ENCODE results near the gene CEBPA. TPM values are rescaled to one million over a fixed set of nuclear protein-coding genes. Genes with fewer than 3 reads are reported as not detected.

Gene CEBPA
- total RNA-seq, 1 experiment from 2014 or later: 3.2 TPM

DNA sequence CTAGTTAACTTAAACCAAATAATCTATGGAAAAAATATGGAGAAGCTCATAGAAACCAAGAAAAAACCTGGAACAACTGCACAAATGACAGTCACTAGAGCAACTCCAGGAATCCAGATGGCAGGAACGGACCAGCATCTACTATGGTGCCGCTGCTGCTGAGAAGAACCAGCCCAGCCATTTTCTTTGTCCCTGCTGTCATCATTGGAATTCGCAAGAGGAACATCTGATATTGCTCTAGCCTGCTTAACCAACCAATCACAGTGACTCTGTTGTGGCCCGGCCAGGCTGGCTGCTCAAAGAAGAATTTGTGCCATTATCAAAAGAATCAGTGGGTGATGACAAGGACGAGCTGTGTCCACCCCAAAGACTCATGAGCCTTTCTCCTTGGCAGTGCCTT is 33.1 kb upstream of the CEBPA start:
- no CpG with 5 or more reads among the region's 5 CpGs for WGBS (ENCODE audit: extremely low coverage, insufficient read length, low lambda C conversion rate)
- no peaks in the 10 kb centered on the region for H3K27me3 ChIP-seq (ENCODE audit: insufficient read depth, low read length)

More for the DNA sequence above, 33.1 kb upstream of the CEBPA start:
- no peak overlapping the region for H3K4ac ChIP-seq (ENCODE audit: low read depth, low read length)
- H3K23ac ChIP-seq (ENCODE audit: insufficient read length, low read depth, low read length): no peak overlapping the region
- DNase-seq: no peak
- H2BK20ac ChIP-seq (ENCODE audit: low read depth, low read length, poor library complexity, severe bottlenecking): no peak overlapping the region
- no peaks in the 10 kb centered on the region for H4K20me1 ChIP-seq (ENCODE audit: control insufficient read depth, insufficient read depth, insufficient read length)
- H3K4me1 Mint-ChIP-seq: no peaks in the 10 kb centered on the region
- no peak overlapping the region for H4K5ac ChIP-seq (ENCODE audit: insufficient read length, low read depth, low read length)
- no peak overlapping the region for H2AFZ ChIP-seq (ENCODE audit: low read length)
- no peak overlapping the region for H2BK5ac ChIP-seq (ENCODE audit: insufficient read length, low read length)
- no peak overlapping the region for H4K91ac ChIP-seq (ENCODE audit: insufficient read length, low read depth, low read length)
- H3K4me3 Mint-ChIP-seq: no peak overlapping the region
- H3K27ac ChIP-seq (ENCODE audit: insufficient read length, low read depth, low read length): no peak overlapping the region
- no peaks in the 10 kb centered on the region for H3K23me2 ChIP-seq (ENCODE audit: insufficient read length, low read depth, low read length, poor library complexity, severe bottlenecking)
- no peaks in the 10 kb centered on the region for H3K79me2 ChIP-seq (ENCODE audit: insufficient read depth, low read length)
- H2BK12ac ChIP-seq (ENCODE audit: insufficient read length, low read depth, low read length): no peak overlapping the region
- TF ChIP-seq, protein P1, sequence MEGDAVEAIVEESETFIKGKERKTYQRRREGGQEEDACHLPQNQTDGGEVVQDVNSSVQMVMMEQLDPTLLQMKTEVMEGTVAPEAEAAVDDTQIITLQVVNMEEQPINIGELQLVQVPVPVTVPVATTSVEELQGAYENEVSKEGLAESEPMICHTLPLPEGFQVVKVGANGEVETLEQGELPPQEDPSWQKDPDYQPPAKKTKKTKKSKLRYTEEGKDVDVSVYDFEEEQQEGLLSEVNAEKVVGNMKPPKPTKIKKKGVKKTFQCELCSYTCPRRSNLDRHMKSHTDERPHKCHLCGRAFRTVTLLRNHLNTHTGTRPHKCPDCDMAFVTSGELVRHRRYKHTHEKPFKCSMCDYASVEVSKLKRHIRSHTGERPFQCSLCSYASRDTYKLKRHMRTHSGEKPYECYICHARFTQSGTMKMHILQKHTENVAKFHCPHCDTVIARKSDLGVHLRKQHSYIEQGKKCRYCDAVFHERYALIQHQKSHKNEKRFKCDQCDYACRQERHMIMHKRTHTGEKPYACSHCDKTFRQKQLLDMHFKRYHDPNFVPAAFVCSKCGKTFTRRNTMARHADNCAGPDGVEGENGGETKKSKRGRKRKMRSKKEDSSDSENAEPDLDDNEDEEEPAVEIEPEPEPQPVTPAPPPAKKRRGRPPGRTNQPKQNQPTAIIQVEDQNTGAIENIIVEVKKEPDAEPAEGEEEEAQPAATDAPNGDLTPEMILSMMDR (conservative IDR thresholded peaks at IDR 0.05): no peak
- H3K9me3 Mint-ChIP-seq: no peaks in the 10 kb centered on the region
- no peak overlapping the region for H3K4me2 ChIP-seq (ENCODE audit: insufficient read depth, insufficient read length, low read length)
- H2BK15ac ChIP-seq (ENCODE audit: low read depth, low read length): no peak overlapping the region
- no peak overlapping the region for H3T11ph ChIP-seq (ENCODE audit: low read length)
- no peaks in the 10 kb centered on the region for H3K9me3 ChIP-seq (ENCODE audit: control insufficient read depth, low read depth, low read length)
- H3K14ac ChIP-seq (ENCODE audit: insufficient read depth, low read length): no peak overlapping the region
- no peak overlapping the region for H3K9ac ChIP-seq (ENCODE audit: extremely low read depth, insufficient read length, low read length)
- H3K56ac ChIP-seq (ENCODE audit: insufficient read length, low read depth, low read length): no peak overlapping the region
- H3K27me3 Mint-ChIP-seq (ENCODE audit: low read depth): peaks cover 6% of the 10 kb centered on the region
- H2AK5ac ChIP-seq (ENCODE audit: insufficient read length, low read length): no peak overlapping the region
- no peaks in the 10 kb centered on the region for H3K36me3 Mint-ChIP-seq (ENCODE audit: insufficient read depth in 1 of 3, low read depth in 3 of 3)
- H3K79me1 ChIP-seq (ENCODE audit: insufficient read depth, low read depth, low read length, poor library complexity, severe bottlenecking): no peaks in the 10 kb centered on the region
- no peak overlapping the region for H4K8ac ChIP-seq (replicated peaks; ENCODE audit: insufficient read length, low read depth, low read length)
- H3K4me1 ChIP-seq (ENCODE audit: insufficient read depth, low read length): no peaks in the 10 kb centered on the region
- no peak overlapping the region for H3K18ac ChIP-seq (ENCODE audit: insufficient read length, low read depth, low read length)
- no peak overlapping the region for H2BK120ac ChIP-seq (ENCODE audit: low read depth, low read length, poor library complexity, severe bottlenecking)
- H3K27ac Mint-ChIP-seq: no peak overlapping the region; a peak in 1 of 7 replicates

All from H9 (cell line).